Measurements from ENCODE around the gene MVB12B. TPM values are rescaled to one million over a fixed set of nuclear protein-coding genes. Genes with fewer than 3 reads are reported as not detected.
A peak's percentile ranks its signal among the peaks of the same experiment; 100 is the strongest.

The MVB12B gene
- total RNA-seq, 1 experiment from 2014 or later, result 7.2 TPM

GRCh38 chr9:126432659-126433058, 106.0 kb downstream of the MVB12B start:
- no peaks in the 10 kb centered on the region for H3K27me3 ChIP-seq (ENCODE audit: control insufficient read depth, insufficient read depth, low read length)
- no peak for DNase-seq
- H3K4me3 ChIP-seq (ENCODE audit: insufficient read depth, low read depth, low read length), result no peak overlapping the region
- H3K36me3 ChIP-seq (replicated peaks; ENCODE audit: control insufficient read depth, insufficient read depth, low read length), result no peaks in the 10 kb centered on the region

GRCh38 chr9:126435105-126435504, 108.5 kb downstream of the MVB12B start:
- DNase-seq, result no peak
- Histone ChIP-seq H3K36me3 (replicated peaks; ENCODE audit: control insufficient read depth, insufficient read depth, low read length) (no peaks in the 10 kb centered on the region), H3K27me3 (ENCODE audit: control insufficient read depth, insufficient read depth, low read length) (no peaks in the 10 kb centered on the region)

GRCh38 chr9:126435626-126436025, 109.0 kb downstream of the MVB12B start:
- DNase-seq, result no peak
- Histone ChIP-seq H3K4me3 (ENCODE audit: insufficient read depth, low read depth, low read length) (no peak overlapping the region), H3K36me3 (replicated peaks; ENCODE audit: control insufficient read depth, insufficient read depth, low read length) (no peaks in the 10 kb centered on the region), H3K27me3 (ENCODE audit: control insufficient read depth, insufficient read depth, low read length) (no peaks in the 10 kb centered on the region)

More at GRCh38 chr9:126435105-126435504, 108.5 kb downstream of the MVB12B start:
- no peak overlapping the region for H3K4me3 ChIP-seq (ENCODE audit: insufficient read depth, low read depth, low read length)

GRCh38 chr9:126436545-126437267, 110.1 kb downstream of the MVB12B start:
- no peak for DNase-seq
- no peaks in the 10 kb centered on the region for H3K27me3 ChIP-seq (ENCODE audit: control insufficient read depth, insufficient read depth, low read length)
- no peak overlapping the region for H3K4me3 ChIP-seq (ENCODE audit: insufficient read depth, low read depth, low read length)
- H3K36me3 ChIP-seq (replicated peaks; ENCODE audit: control insufficient read depth, insufficient read depth, low read length), result no peaks in the 10 kb centered on the region

- DNase-seq, result no peak
Measured at GRCh38 chr9:126437268-126437666, 110.6 kb downstream of the MVB12B start.

GRCh38 chr9:126437701-126438100, 111.1 kb downstream of the MVB12B start:
- Histone ChIP-seq H3K4me3 (ENCODE audit: insufficient read depth, low read depth, low read length) (no peak overlapping the region), H3K27me3 (ENCODE audit: control insufficient read depth, insufficient read depth, low read length) (no peaks in the 10 kb centered on the region), H3K36me3 (replicated peaks; ENCODE audit: control insufficient read depth, insufficient read depth, low read length) (no peaks in the 10 kb centered on the region)
- DNase-seq, result no peak

More at GRCh38 chr9:126437268-126437666, 110.6 kb downstream of the MVB12B start:
- Histone ChIP-seq H3K4me3 (ENCODE audit: insufficient read depth, low read depth, low read length) (no peak overlapping the region), H3K36me3 (replicated peaks; ENCODE audit: control insufficient read depth, insufficient read depth, low read length) (no peaks in the 10 kb centered on the region), H3K27me3 (ENCODE audit: control insufficient read depth, insufficient read depth, low read length) (no peaks in the 10 kb centered on the region)

- no peak for DNase-seq
- Histone ChIP-seq H3K27me3 (ENCODE audit: control insufficient read depth, insufficient read depth, low read length) (no peaks in the 10 kb centered on the region), H3K4me3 (ENCODE audit: insufficient read depth, low read depth, low read length) (no peak overlapping the region), H3K36me3 (replicated peaks; ENCODE audit: control insufficient read depth, insufficient read depth, low read length) (no peaks in the 10 kb centered on the region)
Measured at GRCh38 chr9:126438741-126439401, 112.2 kb downstream of the MVB12B start.

GRCh38 chr9:126439402-126439765, 112.8 kb downstream of the MVB12B start:
- Histone ChIP-seq H3K36me3 (replicated peaks; ENCODE audit: control insufficient read depth, insufficient read depth, low read length) (no peaks in the 10 kb centered on the region), H3K4me3 (ENCODE audit: insufficient read depth, low read depth, low read length) (no peak overlapping the region), H3K27me3 (ENCODE audit: control insufficient read depth, insufficient read depth, low read length) (no peaks in the 10 kb centered on the region)
- no peak for DNase-seq

GRCh38 chr9:126439883-126440653, 113.4 kb downstream of the MVB12B start:
- no peak for DNase-seq
- no peak overlapping the region for H3K4me3 ChIP-seq (ENCODE audit: insufficient read depth, low read depth, low read length)
- H3K27me3 ChIP-seq (ENCODE audit: control insufficient read depth, insufficient read depth, low read length), result no peaks in the 10 kb centered on the region
- no peaks in the 10 kb centered on the region for H3K36me3 ChIP-seq (replicated peaks; ENCODE audit: control insufficient read depth, insufficient read depth, low read length)

GRCh38 chr9:126440940-126441339, 114.3 kb downstream of the MVB12B start:
- no peaks in the 10 kb centered on the region for H3K36me3 ChIP-seq (replicated peaks; ENCODE audit: control insufficient read depth, insufficient read depth, low read length)
- H3K27me3 ChIP-seq (ENCODE audit: control insufficient read depth, insufficient read depth, low read length), result no peaks in the 10 kb centered on the region
- DNase-seq, result no peak
- H3K4me3 ChIP-seq (ENCODE audit: insufficient read depth, low read depth, low read length), result no peak overlapping the region

- Histone ChIP-seq H3K36me3 (replicated peaks; ENCODE audit: control insufficient read depth, insufficient read depth, low read length) (no peaks in the 10 kb centered on the region), H3K4me3 (ENCODE audit: insufficient read depth, low read depth, low read length) (no peak overlapping the region), H3K27me3 (ENCODE audit: control insufficient read depth, insufficient read depth, low read length) (no peaks in the 10 kb centered on the region)
- no peak for DNase-seq
Measured at GRCh38 chr9:126442636-126443035, 116.0 kb downstream of the MVB12B start.

GRCh38 chr9:126443144-126443543, 116.5 kb downstream of the MVB12B start:
- no peaks in the 10 kb centered on the region for H3K36me3 ChIP-seq (replicated peaks; ENCODE audit: control insufficient read depth, insufficient read depth, low read length)
- no peak overlapping the region for H3K4me3 ChIP-seq (ENCODE audit: insufficient read depth, low read depth, low read length)
- H3K27me3 ChIP-seq (ENCODE audit: control insufficient read depth, insufficient read depth, low read length), result no peaks in the 10 kb centered on the region
- no peak for DNase-seq

- Histone ChIP-seq H3K4me3 (ENCODE audit: insufficient read depth, low read depth, low read length) (no peak overlapping the region), H3K27me3 (ENCODE audit: control insufficient read depth, insufficient read depth, low read length) (no peaks in the 10 kb centered on the region), H3K36me3 (replicated peaks; ENCODE audit: control insufficient read depth, insufficient read depth, low read length) (no peaks in the 10 kb centered on the region)
- no peak for DNase-seq
Measured at GRCh38 chr9:126448136-126448535, 121.5 kb downstream of the MVB12B start.

- H3K36me3 ChIP-seq (replicated peaks; ENCODE audit: control insufficient read depth, insufficient read depth, low read length), result no peaks in the 10 kb centered on the region
- H3K4me3 ChIP-seq (ENCODE audit: insufficient read depth, low read depth, low read length), result no peak overlapping the region
- no peaks in the 10 kb centered on the region for H3K27me3 ChIP-seq (ENCODE audit: control insufficient read depth, insufficient read depth, low read length)
- DNase-seq, result peak; percentile 61
Measured at GRCh38 chr9:126448865-126449577, 122.4 kb downstream of the MVB12B start.
